Fibroblast of skin of left quadriceps (primary cell): ENCODE data around the gene DCP1A.
"Not testable (repeated sequence)": the region's sequence is repeated elsewhere in the genome, so short reads cannot be mapped to it uniquely, and the experiment has no call there.

Experiments used
- DNase-seq, 2 experiments: peaks; one replicate each; pipeline ENCODE4 v3.0.0-alpha.2; 2013; ENCODE audit warnings: low read depth in 2 of 2

Gene DCP1A

DNA sequence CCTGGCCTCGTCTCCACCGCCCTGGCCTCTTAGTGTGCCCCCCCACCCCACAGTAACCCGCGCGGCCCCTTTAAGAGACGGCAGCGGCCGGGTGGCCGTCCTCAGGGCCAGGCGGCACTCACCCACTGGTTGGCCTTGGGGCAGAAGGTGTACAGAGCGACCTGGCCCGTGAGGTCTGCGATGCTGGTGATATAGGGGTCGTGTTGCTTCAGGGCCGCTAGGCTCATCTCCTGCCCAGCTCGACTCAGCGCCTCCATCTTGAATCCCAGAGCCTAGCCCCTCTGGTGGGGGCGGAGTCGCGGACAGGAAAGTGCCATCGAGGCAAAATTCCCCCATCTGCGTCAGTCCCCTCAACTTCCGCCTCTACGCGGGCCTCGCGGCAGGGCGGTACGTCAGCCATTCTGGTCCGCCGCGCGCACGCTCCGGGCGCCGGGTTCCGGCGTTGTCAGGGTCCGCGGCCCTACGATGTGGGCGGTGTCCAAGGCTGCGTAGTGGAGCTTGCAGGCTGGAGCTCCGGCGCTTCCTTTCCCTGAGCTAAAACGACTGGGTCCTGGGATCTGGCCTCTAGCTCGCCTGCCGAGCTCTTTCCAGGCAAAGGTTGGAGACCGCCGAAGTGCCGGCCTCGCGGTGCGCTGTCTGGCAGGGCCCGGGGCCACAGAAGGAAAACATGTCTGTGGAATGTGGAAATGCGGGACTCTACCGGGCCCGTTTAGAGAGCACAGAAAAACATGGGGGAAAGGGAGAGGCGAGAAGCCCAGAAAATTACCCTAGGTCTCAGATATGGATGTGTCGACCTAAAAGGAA lies at the start of gene DCP1A:
Gene DCP1A, minus strand, starts transcription at position 283 of the 804 bp plus-strand sequence. Its CDS starts 26 bp downstream, at position 257.
- peak; percentile 91 to 92 for DNase-seq

DNA sequence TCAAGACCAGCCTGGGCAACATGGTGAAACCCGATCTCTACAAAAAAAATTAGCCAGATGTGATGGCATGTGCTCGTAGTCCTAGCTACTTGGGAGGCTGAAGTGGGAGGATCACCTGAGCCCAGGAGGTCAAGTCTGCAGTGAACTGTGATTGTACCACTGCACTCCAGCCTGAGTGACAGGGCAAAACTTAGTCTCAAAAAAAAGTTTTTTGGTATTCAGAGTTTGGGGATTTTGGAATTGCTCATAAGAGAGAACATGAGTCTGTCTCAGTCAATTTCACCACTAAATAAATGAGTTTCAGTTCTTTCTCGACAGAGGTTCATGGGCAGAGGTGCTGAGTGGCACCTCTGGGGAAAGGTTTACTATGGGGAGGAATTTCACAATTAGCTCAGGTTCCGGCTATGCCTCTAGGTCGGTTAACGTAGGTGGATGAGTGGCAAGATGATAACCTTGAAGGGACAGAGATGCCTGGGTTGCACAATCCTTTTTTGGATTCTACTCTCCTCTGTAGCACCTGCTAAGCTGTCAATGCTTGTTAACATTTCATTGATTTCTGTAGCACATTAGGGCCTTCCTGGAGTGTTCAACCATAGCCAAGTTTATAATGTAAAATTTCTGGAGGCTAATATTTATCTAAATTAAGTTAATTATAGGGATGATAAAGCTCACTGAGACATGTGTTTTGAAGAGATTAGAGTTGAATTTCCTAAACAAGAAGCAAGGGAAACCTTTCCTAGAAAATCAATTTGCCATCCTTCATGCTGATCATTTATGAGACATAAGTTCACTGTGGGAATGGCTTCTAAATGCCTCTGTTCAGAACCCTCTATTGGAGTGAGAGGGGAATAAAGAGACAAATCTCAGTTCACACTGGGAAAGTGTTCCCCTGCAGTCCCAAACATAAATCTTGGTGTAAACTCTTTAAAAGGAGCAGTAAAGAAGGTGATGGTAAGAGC lies 37.4 kb upstream of the DCP1A start:
- no peak for DNase-seq

DNA sequence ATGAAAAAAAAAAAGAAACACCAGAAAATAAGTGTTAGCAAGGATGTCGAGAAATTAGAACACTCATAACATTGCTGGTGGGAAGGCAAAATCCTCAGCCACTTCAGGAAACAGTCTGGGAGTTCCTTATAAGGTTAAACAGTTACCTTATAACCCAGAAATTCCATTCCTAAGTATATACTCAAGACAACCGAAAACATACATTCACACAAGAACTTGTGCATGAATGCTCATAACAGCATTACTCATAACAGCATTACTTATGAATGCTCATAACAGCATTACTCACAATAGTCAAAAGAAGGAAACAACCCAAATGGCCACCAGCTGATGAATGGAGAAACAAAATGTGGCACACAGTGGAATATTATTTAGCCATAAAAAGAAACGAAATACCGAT lies 34.8 kb upstream of the DCP1A start:
- no peak for DNase-seq

DNA sequence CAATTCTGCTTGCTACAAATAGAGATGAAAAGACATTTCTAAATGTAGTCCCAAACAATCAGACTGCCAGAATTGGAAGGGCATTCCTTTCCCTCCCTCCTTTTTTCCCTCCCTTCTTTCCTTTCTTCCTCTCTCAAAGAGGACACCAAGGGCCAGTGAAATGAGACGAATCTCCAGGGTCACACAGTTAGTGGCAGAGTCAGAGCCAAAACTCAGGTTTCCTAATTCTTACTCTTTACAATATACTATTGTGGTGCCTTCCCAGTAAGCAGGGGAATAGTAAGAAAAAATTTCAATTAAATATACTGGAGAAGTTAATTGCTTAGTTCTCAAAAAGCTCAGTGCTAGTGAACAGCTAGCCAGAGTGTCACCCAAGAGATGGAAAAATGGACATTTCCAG lies 33.0 kb upstream of the DCP1A start:
- DNase-seq: no peak

DNA sequence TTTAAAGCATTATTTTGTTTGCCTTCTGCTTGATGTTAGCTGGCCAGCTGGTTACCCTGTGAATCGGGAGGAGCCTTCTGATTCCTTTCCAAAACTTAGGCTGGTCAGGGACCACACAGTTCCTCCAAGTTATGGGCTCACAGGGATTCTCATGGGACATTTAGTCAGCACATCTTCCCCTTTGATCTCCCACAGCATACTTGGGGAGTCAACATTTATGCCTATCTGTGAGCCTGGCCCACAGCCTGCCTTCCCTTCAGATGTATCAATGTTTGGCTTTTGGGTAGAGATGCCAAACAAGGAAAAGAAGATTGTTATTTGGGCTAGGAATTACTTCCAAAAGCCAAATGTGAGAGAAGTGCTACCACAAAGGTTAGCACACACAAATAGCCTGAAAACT lies 32.6 kb upstream of the DCP1A start:
- no peak for DNase-seq

DNA sequence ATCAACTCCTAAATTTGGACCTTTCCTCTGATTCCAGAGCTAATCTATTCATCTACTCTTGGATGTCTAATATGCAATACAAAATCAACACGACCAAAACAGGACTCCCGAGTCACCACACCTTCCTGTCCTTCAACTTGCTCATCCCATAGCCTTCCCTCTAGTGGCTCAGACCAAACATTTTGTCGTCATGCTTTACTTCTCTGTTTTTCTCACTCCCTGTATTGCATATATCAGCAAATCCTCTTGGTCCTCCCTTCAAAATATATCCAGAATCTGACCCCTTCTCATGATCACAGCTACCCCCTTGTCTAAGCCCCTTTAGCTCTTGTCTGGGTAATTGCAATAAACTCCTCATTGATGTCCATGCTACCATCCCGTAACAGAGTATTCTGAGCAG lies 30.5 kb upstream of the DCP1A start:
- no peak for DNase-seq

DNA sequence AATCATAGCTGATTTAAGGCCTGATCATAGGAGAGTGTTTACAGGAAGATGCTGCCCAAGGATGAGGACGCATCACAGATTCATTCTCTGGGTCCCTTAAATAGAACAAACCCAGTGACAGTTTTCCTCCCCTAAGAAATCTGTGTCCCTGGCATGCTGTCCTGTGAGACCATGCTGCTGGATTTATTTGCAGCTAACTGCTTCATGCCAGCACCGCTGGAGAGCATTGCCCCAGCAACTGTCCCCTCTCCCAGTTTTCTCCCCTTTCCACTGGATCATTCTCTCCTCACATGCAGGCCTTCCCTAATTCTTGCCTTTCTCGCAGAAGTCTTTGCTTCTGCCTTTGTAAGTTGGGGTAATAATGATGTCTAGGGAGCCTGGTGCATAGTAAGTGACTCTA lies 29.3 kb upstream of the DCP1A start:
- no peak for DNase-seq

DNA sequence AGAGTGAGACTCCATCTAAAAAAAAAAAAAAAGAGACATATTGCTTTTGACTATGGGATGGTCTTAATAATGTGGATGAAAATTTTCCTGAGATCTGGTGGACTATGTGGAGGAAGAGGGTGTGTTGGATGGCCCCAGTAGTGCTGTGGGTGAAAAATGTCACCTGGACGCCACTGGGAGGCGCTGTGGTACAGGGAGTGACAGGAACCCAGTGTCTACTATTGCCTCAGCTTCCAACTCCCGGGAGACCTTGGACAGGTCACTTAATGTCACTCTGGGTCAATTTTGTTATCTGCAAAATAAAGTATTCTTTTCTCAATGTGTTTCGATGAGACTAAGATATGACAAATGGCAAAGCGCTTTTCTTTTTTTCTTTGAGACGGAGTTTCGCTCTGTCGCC lies 27.7 kb upstream of the DCP1A start:
- DNase-seq: no peak

DNA sequence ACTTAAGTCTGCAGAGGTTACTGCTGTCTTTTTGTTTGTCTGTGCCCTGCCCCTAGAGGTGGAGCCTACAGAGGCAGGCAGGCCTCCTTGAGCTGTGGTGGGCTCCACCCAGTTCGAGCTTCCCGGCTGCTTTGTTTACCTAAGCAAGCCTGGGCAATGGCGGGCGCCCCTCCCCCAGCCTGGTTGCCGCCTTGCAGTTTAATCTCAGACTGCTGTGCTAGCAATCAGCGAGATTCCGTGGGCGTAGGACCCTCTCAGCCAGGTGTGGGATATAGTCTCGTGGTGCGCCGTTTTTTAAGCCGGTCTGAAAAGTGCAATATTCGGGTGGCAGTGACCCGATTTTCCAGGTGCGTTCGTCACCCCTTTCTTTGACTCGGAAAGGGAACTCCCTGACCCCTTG lies 23.4 kb upstream of the DCP1A start:
- DNase-seq: not testable (repeated sequence)

DNA sequence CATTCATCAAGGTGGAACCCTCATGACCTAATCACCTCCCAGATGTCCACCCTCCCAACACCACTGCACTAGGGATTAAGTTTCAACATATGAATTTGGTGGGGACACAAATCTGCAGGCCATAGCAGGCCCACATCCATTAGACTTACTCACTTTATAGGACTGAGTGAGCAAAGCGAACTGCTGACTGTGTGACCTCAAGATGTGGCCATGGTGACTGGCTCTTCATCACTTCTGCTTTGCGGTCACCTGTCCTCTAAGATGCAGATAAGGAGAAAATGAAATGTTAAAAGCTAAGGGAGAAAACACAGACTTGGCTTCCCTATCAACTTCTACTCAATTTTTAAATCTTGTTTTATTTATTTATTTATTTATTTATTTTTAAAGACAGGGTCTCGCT lies 14.5 kb upstream of the DCP1A start:
- DNase-seq: no peak

DNA sequence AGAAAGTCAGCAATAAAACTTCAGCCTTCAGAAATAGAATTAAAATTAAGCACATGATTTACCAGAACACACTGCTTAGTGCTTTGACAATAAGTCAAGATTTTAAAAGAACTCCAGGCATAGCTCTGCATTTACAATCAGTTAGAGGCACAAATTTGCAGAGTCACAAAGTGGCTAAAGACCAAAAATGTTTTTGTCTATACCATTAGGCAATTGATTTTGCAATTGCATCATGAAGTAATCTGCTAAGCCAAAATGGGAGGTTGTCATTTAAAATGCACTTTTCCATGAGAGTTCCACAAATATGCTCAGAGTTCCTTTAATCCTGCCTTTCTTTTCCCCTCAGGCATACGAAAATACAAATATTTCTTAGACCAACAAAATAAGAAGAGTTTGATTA lies 10.1 kb upstream of the DCP1A start:
- no peak for DNase-seq

DNA sequence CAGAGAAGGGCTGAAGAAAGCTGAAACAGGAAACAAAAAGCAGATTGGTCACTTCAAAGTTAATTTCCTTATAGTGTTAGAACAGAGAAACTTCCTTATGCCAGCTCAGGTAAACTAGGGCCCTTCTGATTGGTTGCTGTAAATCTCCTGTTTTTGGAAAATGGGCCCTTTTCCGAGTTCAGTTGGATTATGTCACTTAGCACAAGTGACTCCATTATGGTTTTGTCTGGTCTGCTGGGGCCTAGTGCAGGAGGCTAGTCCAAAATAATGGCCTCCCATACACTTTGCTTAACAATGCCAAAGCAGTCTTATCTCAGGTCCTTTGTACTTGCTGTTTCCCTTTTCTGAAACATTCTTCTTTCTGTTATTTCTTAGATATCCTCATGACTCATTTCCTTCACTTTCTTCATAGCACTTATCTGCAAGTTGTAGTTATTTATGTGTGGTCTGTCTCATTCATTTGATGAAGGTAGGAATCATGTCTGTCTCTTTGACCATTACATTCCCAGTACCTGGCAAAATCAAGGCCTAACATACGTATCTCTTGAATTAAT lies 7.7 kb upstream of the DCP1A start:
- DNase-seq: no peak

DNA sequence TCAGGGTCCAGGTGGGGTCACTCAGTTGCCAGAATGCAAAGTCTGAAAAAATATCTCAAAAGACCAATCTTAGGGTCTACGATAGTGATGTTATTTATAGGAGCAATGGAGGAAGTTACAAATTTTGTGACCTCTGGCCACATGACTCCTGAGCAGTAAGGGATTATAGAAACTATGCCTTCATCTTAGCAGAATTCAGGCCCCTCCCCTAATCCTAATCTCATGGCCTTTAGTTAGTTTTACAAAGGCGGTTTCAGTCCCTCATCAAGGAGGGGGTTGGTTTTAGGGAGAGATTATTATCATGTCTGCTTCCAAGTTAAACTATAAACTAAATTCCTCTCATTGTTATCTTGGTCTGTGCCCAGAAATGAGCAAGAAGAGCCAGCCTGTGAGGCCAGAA lies 5.9 kb upstream of the DCP1A start:
- DNase-seq: no peak

DNA sequence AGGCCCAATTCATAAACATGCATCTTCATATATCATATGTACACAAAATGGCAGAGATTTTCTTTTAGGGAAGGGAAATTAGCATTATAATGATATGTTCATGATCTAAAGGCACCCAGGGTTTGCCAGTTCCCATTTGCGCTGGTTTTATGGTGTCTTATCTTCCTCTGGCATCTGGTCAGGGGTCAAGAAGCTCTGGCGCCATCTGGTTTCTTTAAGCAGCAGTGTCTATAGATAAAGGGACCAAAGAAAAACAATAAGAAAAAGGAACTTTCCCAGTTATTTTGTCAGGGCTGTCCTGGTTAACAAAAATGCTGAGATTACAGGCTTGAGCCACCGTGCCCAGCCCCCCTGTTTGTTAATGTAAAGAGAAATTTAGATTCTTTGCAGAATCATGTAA lies 3.3 kb upstream of the DCP1A start:
- DNase-seq: no peak

DNA sequence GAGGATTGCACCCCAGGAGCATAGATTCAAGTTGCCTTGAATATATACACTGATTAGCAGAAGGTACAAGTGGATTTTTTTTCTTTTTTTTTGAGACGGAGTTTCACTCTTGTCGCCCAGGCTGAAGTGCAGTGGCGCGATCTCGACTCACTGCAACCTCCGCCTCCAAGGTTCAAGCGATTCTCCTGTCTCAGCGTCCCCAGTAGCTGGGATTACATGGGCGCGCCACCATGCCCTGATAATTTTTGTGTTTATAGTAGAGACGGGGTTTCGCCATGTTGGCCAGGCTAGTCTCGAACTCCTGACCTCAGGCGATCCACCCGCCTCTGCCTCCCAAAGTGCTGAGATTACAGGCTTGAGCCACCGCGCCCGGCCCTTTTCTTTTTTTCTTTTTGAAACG lies 775 bp upstream of the DCP1A start:
- DNase-seq: not testable (repeated sequence)

DNA sequence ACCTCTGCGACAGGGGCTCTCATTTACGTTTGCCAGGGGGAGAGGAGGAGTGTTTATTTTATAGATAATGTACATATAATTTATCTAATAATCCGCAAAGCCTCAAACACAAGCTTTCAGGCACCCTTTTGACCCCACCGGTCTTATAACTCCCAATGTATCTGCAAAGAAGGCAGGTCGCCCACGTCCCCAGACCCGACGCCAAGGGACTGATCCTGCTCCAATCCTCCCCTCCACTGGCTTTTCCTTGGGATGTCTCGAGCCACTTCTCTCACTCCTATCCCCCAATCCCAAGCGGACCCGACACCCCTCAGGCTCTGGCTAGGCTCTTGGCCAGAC lies 452 bp downstream of the DCP1A start:
- no peak for DNase-seq

DNA sequence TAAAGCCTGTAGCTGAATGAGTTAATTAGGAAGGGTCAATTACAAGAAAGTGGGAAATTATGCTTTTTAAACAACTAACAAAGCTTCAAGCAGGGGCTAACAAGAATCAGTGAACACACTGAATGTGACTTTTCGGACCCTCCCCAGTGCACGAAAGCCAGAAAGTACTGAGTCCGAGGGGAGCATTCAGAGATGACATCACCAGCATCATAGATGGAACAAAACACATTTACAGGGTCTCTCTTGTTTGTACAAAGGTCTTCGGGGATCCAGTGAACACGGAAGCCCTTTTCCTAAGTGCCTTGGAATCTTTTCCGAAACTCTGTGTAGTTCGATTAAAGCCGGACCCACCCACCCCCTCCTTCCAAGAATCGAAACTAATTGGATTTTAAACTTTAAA lies 829 bp downstream of the DCP1A start:
- DNase-seq: no peak

DNA sequence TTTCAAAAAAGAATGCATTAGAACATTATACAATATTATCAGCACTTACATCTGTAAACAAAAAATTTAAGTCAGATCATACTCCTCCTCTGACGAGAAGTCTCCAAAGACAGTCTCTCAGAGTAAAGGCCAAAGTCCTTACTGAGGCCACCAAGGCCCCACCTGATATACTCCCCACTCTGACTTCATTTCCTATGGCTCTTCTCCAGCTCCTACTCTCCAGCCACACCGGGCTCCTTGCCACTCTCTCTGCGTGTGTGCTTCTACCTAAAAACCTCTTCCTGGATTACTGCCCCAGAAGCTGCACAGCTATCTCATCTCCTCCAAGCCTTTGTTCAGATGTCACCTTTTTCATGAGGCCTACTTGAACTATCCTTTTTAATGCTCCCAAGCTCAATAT lies 5.0 kb downstream of the DCP1A start:
- DNase-seq: no peak

DNA sequence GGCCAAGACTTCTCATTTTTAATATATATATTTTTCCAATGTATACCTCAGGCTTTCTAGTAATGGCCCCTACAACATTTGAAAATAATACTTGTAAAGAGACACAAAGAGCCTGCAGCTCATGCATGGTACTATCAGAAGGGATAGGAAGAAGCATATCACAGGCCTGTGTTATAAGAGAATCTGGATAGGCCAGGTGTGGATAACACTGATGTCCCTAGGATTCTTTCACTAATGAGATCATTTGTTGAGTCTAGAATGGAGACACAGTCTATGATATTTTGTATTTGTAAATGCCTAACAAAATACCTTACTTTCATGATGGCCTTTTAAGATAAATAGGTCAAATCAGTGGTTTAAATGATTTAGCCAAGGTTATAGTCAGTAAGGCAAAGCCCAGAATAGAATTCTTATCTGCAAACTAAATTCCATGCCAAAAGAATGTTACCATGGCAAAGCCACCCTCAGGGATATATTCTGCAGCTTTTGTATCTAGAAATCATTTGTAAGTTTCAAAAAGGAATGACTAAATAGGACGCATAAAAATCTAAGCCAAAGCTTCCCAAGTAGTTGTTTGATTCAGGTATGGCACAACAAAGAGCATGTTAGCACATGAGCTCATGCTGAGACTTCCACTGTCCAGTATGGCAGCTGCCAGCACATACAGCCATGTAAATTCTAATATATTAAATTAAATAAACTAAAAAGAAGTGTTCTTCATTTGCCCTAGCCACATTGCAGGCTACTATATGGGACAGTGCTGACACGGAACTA lies 10.0 kb downstream of the DCP1A start:
- DNase-seq: no peak

DNA sequence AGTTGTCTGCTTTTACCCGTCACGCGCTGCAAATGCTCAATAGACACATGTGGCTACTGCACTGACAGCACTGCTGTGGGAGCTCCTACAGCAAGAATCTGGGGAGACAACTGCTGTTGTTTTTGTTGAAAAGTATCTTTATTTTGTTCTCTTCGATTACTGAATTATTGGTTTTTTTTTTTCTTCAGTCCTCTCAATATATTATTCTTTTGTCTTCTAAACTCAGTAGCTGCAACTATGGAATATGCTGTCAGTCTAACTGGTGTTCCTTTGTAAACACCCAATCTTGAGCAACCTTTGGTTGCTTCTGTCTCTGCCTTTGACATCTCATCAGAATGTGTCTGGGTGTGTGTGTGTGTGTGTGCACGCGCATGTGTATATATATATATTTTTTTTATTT lies 12.6 kb downstream of the DCP1A start:
- no peak for DNase-seq

DNA sequence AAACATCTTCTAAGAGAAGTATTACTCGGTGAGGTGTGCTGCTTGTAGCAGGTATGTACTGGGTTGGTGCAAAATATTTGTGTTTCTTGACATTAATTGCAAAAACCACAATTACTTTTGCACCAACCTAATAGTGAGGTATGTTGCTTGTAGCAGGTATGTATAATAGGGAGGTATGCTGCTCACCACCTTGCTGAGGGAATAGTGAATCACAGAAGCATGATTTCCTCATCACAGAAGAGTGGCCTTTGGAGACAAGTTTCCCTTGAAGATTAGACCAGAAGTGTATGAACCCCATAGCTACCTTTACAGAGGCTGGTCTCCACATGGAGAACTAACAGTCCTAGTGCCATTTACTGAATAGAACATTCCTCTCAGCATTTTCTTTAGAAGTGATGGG lies 15.5 kb downstream of the DCP1A start:
- no peak for DNase-seq

DNA sequence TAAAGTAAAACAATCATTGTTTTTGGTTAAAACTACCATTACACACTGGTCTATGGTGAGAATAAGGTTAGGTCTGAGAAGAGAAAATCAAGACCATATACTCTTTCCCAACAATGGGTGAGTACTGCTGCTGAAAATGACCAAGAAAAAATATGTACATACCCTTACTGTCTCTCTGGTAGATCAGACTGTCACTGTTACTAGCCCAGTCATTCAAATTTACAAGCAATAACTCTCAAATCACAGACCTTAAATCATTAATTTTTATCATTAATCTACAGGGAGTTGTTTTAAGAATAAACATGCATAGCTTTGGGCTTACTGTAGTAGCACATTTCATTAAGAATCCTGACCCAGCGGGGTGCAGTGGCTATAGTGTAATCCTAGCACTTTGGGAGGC lies 17.4 kb downstream of the DCP1A start:
- DNase-seq: no peak
